Bronchial epithelial cell (primary cell): Measurements from ENCODE around the gene ZAP70. TPM values are rescaled to one million over a fixed set of nuclear protein-coding genes. Genes with fewer than 3 reads are reported as not detected.
A peak's percentile ranks its signal among the peaks of the same experiment; 100 is the strongest.

ENCODE experiments used
- DNase-seq: peaks from one replicate; pipeline ENCODE4 v3.0.0-alpha.2; 2010; ENCODE audit warnings: low read depth
- FAIRE-seq: peaks from 2 replicates; lab custom pipeline; 2011; peaks lifted over from hg19 to GRCh38; lab: Jason Lieb, UNC
- H3K27me3 ChIP-seq: 2 replicates; pipeline ENCODE4 v1.5.1; 2011; ENCODE audit warnings: low read length; ENCODE audit not compliant: control insufficient read depth, insufficient read depth
- H3K36me3 ChIP-seq: 2 replicates; pipeline ENCODE4 v1.5.1; 2011; ENCODE audit warnings: low read length; ENCODE audit not compliant: control insufficient read depth, insufficient read depth
- H3K4me3 ChIP-seq: 2 replicates; pipeline ENCODE4 v1.5.1; 2011; ENCODE audit warnings: mild to moderate bottlenecking, low read depth, low read length, control low read depth
- total RNA-seq: library from RNA; depleted of rRNA; stranded (reverse); fragments of >200 nt; gene quantifications from 2 replicates; pipeline ENCODE4 v1.2.1, GENCODE V29; 2014
- TF ChIP-seq, protein P1 (sequence below): IDR thresholded peaks from 2 replicates; pipeline ENCODE4 v1.5.1; 2011; ENCODE audit warnings: mild to moderate bottlenecking, moderate library complexity, low read length, control low read depth, inconsistent platforms; ENCODE audit not compliant: insufficient read depth, severe bottlenecking

Gene ZAP70
- total RNA-seq, 1 donor from 2014 or later: not detected

DNA sequence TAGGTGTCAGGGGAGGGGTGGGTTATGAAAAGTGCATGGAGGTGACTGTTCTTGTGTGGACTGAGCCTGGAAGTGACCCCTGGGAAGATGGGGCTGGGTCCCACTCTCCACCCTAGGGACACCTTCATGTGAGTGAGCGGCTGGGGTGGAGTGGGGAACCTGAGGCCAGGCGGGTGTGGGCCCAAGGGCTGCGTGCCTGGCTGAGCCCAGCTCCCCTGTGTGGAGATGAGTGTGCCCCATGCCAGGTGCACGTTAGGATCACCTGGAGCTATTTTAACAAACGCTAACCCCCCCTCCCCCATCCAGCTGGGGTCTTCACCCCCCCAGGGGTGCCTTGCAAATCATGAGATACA lies 26.5 kb downstream of the ZAP70 start:
- TF ChIP-seq, protein P1, sequence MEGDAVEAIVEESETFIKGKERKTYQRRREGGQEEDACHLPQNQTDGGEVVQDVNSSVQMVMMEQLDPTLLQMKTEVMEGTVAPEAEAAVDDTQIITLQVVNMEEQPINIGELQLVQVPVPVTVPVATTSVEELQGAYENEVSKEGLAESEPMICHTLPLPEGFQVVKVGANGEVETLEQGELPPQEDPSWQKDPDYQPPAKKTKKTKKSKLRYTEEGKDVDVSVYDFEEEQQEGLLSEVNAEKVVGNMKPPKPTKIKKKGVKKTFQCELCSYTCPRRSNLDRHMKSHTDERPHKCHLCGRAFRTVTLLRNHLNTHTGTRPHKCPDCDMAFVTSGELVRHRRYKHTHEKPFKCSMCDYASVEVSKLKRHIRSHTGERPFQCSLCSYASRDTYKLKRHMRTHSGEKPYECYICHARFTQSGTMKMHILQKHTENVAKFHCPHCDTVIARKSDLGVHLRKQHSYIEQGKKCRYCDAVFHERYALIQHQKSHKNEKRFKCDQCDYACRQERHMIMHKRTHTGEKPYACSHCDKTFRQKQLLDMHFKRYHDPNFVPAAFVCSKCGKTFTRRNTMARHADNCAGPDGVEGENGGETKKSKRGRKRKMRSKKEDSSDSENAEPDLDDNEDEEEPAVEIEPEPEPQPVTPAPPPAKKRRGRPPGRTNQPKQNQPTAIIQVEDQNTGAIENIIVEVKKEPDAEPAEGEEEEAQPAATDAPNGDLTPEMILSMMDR: no peak
- FAIRE-seq (no peak), DNase-seq (no peak)
- H3K36me3 ChIP-seq: no peaks in the 10 kb centered on the region
- no peak overlapping the region for H3K4me3 ChIP-seq
- H3K27me3 ChIP-seq: no peaks in the 10 kb centered on the region

DNA sequence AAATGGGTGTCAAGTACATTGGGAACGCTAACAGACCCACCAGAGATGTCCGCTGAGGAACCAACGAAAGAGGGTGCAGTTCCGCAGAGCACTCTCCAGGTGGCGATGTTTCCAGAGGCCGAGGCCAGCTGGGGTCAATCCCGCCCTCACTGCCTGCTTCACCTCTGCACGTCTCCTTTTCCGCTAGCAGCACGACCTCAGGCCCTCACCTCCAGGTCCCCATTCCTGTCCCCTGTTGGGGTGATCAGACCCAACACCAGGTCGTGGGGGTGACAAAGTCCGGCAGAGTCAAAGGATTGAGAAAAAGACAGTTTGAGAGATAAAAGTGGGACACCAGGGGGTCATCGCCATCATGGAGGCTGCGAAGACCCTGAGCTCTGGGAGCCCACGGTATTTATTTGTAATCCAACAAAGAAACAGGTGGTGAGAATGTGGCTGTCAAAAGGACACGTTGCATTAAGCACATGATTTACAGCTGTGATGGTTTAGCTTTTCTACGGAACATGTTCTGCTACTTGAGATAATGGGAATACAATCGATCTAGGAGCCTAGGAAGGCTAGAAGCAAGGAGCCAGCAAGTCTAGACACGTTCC lies 27.3 kb downstream of the ZAP70 start:
- no peaks in the 10 kb centered on the region for H3K36me3 ChIP-seq
- TF ChIP-seq, protein P1: peak; percentile 83
- H3K27me3 ChIP-seq: no peaks in the 10 kb centered on the region
- no peak overlapping the region for H3K4me3 ChIP-seq
- DNase-seq: no peak
- FAIRE-seq: no peak

DNA sequence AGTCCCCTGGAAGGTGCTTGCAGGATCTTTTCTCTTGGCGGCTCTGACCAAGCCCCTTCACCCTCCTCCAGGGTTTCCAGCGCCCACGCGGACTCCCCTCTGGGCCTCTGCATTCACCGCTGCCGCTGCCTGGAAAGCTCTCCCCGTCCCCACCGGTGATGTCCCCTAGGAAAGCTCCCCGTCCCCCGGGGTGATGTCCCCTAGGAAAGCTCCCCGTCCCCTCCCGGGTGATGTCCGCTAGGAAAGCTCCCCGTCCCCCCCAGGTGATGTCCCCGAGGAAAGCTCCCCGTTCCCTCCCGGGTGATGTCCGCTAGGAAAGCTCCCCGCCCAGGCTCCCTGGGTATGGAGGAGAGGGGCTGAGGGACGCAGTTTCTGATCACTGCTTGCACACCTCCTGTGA lies 27.9 kb downstream of the ZAP70 start:
- DNase-seq (no peak), FAIRE-seq (no peak)
- no peaks in the 10 kb centered on the region for H3K27me3 ChIP-seq
- TF ChIP-seq, protein P1: no peak
- no peaks in the 10 kb centered on the region for H3K36me3 ChIP-seq
- no peak overlapping the region for H3K4me3 ChIP-seq

DNA sequence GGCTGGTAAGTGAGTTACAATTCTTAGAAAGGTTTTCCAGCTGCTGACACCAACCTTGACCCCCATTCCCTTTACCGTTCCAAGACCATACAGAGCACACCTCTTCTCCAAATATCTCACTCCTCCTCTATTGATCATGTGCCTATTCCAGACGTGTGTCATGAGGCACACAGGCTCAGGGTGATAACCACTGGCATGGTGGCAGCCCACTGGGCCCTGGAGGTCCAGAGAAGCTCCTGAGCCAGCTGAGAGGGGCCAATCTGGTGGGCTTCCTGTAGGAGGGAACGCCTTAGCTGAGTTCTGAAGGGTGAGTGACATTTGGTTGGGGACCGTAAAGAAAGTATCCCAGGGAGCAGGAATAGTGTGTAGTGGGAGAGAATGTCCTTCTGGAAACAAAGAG lies 28.3 kb downstream of the ZAP70 start:
- DNase-seq (no peak), FAIRE-seq (no peak)
- no peaks in the 10 kb centered on the region for H3K27me3 ChIP-seq
- TF ChIP-seq, protein P1: no peak
- H3K36me3 ChIP-seq: no peaks in the 10 kb centered on the region
- H3K4me3 ChIP-seq: no peak overlapping the region

DNA sequence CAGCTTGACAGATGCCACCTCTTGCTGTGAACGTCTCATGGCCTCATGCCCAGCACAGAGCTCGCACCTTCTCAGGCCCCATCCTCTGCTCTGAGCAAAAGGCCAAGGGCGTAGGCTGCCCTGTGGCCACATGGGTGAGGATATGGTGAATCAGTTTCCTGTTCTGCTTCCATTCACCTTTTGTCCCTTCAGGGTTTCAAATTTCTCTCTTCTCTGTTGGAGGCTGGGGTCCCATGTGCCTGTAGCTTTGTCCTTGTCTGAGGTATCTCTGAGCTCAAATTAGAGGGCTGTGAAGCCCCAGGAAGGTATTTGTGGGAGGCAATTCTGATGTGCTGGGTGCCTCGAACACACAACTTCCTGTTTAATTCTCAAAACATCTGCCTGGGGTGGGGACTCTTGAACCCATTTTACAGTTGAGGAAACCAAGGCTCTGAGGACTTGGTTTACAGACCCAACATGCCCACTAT lies 29.0 kb downstream of the ZAP70 start:
- no peak overlapping the region for H3K4me3 ChIP-seq
- TF ChIP-seq, protein P1: no peak
- no peaks in the 10 kb centered on the region for H3K36me3 ChIP-seq
- no peaks in the 10 kb centered on the region for H3K27me3 ChIP-seq
- FAIRE-seq: no peak
- DNase-seq: peak; percentile 48

DNA sequence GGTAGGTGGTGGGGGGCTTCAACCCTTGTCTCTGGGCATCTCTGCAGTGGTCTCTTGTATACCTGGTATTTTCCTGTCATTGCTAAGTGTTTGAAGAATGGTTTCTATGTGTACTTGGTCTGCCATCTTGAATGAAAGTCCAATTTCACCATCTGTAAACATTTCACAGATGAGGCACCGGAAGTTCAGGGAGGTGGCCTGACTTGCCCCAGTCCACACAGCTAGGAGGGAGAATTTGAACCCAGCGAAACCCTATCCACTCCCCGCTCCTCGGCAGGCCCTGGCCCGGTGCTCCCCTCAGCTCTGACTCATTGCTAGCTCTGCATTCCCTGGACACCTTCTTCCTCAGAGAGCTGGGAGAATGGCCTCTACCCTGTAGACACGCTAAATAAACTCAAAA lies 30.5 kb downstream of the ZAP70 start:
- TF ChIP-seq, protein P1: no peak
- H3K27me3 ChIP-seq: no peaks in the 10 kb centered on the region
- no peak overlapping the region for H3K4me3 ChIP-seq
- FAIRE-seq: no peak
- DNase-seq: peak; percentile 42
- H3K36me3 ChIP-seq: no peaks in the 10 kb centered on the region
